HG02623 (cell line): ENCODE data around the gene APOBEC4.

ENCODE experiments used
- ATAC-seq: cut with Tn5 transposase; IDR thresholded peaks from one replicate; pipeline ENCODE4 v1.9.1; 2021; ENCODE audit warnings: moderate library complexity; ENCODE audit not compliant: unreplicated experiment

Gene APOBEC4

GRCh38 chr1:183604815-183605214 lies 48.3 kb downstream of the APOBEC4 start:
- ATAC-seq = no peak

DNA sequence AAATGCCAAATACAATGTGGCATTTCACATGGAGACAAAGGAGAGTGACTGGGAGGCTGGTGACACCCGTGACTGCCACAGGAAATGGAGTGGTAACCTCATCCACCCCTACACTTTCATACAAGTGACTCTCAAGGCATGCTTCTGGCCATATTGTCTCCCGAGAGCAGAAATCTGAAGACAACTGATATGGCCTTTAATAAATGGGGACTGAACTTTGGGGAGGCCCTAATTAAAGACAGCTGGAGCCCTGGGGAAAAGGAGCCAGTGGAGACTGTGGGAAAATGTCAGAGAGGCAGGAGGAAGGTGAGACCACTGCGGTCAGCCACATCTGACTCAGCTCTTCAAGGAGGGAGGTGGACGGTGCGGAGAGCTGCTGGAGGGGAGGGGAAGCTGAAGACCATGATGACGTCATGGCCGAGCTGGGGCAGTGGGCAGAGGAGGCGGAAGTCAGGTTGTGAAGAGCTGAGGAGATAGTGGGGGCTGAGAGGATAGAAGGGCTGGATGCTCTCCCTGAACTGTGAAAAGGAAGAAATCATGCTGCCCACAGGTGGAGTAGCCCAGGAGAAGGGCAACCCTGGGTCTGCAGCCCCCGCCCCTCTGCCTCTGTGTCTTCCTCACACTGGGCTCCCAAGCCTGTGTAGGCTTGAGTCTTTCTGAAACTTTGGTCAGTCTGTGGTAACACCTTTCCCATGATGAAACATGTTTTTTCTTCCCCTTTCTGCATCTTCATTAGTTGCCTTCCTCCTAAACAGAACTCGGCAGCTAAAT lies 48.9 kb downstream of the APOBEC4 start:
- ATAC-seq = peak; percentile 34

GRCh38 chr1:183602510-183602909 lies 50.6 kb downstream of the APOBEC4 start:
- ATAC-seq = no peak

- no peak for ATAC-seq
Observed at GRCh38 chr1:183600634-183601033, 52.5 kb downstream of the APOBEC4 start.

DNA sequence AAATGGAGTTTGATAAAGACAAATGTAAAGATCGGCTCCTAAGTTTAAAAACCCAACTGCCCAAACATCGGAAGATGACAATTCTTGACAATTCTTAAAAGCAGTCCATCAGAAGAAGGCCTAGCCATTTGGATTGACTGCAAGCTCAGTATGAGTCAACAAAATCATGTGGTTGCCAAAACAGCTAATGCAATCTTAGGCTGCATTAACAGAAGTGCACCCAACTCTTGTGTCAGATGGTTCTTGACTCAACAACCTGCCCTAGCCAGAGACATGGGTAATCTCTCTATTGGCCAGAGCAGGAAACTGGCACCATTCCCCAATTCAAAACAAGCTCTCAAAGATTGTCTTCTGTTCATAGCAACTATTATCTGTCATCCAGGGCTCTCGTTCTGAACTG lies 53.0 kb downstream of the APOBEC4 start:
- ATAC-seq = no peak

DNA sequence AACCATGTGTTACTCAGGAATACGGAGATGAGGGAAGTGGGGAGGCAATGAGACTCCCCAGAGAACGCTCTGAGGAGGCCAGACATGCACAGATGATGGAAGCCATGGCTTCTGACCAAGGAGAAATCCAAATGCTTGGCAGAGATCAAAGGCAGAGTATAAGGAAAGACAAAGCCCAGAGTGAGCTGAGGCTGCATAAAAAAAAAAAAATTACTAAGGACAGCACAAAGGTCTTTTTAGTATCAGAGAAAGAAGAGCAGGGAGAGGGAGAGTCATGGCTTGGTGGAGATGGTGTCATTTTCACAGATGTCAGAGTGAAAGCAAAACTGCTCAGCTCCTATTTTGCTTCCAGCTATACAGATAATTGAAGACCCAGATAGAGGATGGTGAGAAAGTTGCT lies 54.7 kb downstream of the APOBEC4 start:
- peak; percentile 86 for ATAC-seq

GRCh38 chr1:183597656-183598347 lies 55.3 kb downstream of the APOBEC4 start:
- ATAC-seq = no peak

DNA sequence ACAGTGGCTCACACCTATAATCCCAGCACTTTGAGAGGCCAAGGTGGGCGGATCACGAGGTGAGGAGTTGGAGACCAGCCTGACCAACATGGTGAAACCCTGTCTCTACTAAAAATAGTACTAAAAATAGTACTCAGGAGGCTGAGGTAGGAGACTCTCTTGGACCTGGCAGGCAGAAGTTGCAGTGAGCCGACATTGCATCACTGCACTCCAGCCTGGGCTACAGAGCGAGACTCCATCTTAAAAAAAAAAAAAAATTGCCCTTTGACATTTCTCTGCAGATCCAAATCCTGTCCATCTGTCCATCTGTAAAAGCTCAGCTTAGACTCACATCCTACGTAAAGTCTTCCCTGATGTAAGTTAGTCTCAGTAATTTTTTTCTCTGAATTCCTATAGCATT lies 56.6 kb downstream of the APOBEC4 start:
- no peak for ATAC-seq
